ENCODE measurements around the gene CMTM3. TPM values are rescaled to one million over a fixed set of nuclear protein-coding genes. Genes with fewer than 3 reads are reported as not detected.

CMTM3 gene
- total and polyA plus RNA-seq, 8 donors: 0.87 to 12.2 (median 8.5) TPM; not detected in 2

DNA sequence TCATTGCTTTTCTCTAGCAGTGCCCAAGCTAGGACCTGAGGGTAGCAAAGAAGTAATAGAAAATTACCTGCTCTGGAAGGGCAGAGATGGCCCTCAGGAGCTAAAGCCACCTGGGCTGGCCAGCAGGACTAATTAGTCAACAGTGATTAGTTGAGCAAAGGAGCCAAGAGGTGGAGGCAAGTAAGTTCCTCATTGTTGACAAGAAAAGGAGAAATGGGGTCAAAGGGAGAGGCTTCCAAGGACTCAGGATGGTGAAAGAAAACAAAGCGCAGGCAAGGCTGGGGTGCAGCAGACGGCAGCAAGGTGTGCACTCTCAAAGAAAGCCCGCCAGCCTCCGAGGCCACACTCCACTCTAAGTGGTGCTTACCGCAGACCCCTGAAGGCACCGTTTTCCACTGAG is 47.5 kb downstream of the CMTM3 start:
- intact Hi-C loops (cut with DNase I; ENCODE audit: low total_unique reads): no loop called here

GRCh38 chr16:66652661-66653360 is 48.3 kb downstream of the CMTM3 start:
- no peak for DNase-seq
- peaks cover 23 to 59% (median 49%) of the 10 kb centered on the region in 4 donors for H3K4me1 ChIP-seq
- WGBS, 5 donors: 64 to 74% (median 67%) methylated on average over 7 of the region's 7 CpGs
- no peaks in the 10 kb centered on the region for H3K36me3 ChIP-seq
- H3K4me3 ChIP-seq: no peak overlapping the region
- peak overlapping the region in 4 of 5 donors; percentile 42 to 50 (median 48) for H3K27ac ChIP-seq
- H3K9me3 ChIP-seq: no peaks in the 10 kb centered on the region
- TF ChIP-seq EP300 (IDR thresholded peaks at IDR 0.05) (no peak), POLR2AphosphoS5 (IDR thresholded peaks at IDR 0.05) (no peak), CTCF (IDR thresholded peaks at IDR 0.05) (no peak), POLR2A (IDR thresholded peaks at IDR 0.05) (no peak)
- intact Hi-C loops (cut with DNase I; ENCODE audit: low total_unique reads): no loop called here
- no peaks in the 10 kb centered on the region for H3K27me3 ChIP-seq

More for the DNA sequence above, 47.5 kb downstream of the CMTM3 start:
- H3K9me3 ChIP-seq: no peaks in the 10 kb centered on the region
- H3K27me3 ChIP-seq: no peaks in the 10 kb centered on the region
- H3K4me1 ChIP-seq: peaks cover 23 to 57% (median 49%) of the 10 kb centered on the region in 4 donors
- peak overlapping the region; percentile 7 to 76 (median 42) for H3K27ac ChIP-seq
- WGBS, 5 donors: 40 to 77% (median 52%) methylated on average over 6 of the region's 6 CpGs
- peak; percentile 32 to 37 for DNase-seq
- H3K4me3 ChIP-seq: no peak overlapping the region
- no peak for TF ChIP-seq POLR2A (IDR thresholded peaks at IDR 0.05)
- TF ChIP-seq CTCF (IDR thresholded peaks at IDR 0.05): no peak
- no peak for TF ChIP-seq EP300 (IDR thresholded peaks at IDR 0.05)
- peak in 1 of 3 donors; percentile 76 for TF ChIP-seq POLR2AphosphoS5 (IDR thresholded peaks at IDR 0.05)
- H3K36me3 ChIP-seq: no peaks in the 10 kb centered on the region

DNA sequence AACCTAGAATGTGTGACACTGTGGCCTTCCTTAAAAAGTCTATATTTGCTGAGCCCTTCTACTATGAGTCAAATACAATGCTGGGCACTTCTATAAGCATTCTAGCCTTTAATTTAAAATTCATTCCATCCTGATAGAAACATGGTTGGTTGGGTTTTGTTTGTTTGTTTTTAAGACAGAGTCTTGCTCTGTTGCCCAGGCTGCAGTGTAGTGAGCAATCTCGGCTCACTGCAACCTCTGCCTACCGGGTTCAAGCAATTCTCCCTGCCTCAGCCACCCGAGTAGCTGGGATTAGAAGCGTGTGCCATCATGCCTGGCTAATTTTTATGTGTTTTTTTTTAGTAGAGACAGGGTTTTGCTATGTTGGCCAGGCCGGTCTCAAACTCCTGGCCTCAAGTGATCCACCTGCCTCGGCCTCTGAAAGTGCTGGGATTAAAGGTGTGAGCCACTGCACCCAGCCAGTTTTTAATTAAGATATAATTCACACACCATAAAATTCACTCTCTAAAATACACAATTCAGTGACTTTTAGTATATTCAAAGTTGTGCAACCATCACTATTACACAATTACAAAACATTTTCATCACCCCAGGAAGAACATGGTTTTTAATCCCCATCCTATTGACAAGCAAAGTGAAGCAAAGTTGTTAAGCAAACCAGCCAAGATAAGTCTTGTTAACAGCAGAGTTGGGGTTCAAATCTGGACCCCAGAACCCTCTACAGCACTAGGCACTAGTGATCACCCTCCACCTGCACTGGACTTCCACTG is 49.3 kb downstream of the CMTM3 start:
- Histone ChIP-seq H3K4me3 (no peak overlapping the region), H3K27ac (peak overlapping the region in 2 of 5 donors; percentile 12 to 50), H3K27me3 (no peaks in the 10 kb centered on the region), H3K36me3 (no peaks in the 10 kb centered on the region), H3K9me3 (no peaks in the 10 kb centered on the region), H3K4me1 (peaks cover 23 to 67% (median 49%) of the 10 kb centered on the region in 4 donors)
- TF ChIP-seq CTCF (IDR thresholded peaks at IDR 0.05) (no peak), POLR2AphosphoS5 (IDR thresholded peaks at IDR 0.05) (no peak), EP300 (IDR thresholded peaks at IDR 0.05) (no peak), POLR2A (IDR thresholded peaks at IDR 0.05) (no peak)
- DNase-seq: no peak
- 89 to 92% (median 91%) methylated on average over 6 of the region's 6 CpGs for whole genome bisulfite sequencing, 5 donors
- intact Hi-C loops (cut with DNase I; ENCODE audit: low total_unique reads): no loop called here

GRCh38 chr16:66656547-66656946 is 52.0 kb downstream of the CMTM3 start:
- intact Hi-C loops (cut with DNase I; ENCODE audit: low total_unique reads): no loop called here
- H3K27me3 ChIP-seq: no peaks in the 10 kb centered on the region
- H3K9me3 ChIP-seq: no peaks in the 10 kb centered on the region
- H3K27ac ChIP-seq: no peak overlapping the region
- DNase-seq: no peak
- H3K4me1 ChIP-seq: peaks cover 21 to 57% (median 32%) of the 10 kb centered on the region in 4 donors
- WGBS, 5 donors: 88 to 96% (median 93%) methylated on average over 3 of the region's 3 CpGs
- no peak for TF ChIP-seq POLR2AphosphoS5 (IDR thresholded peaks at IDR 0.05)
- TF ChIP-seq EP300 (IDR thresholded peaks at IDR 0.05): no peak
- TF ChIP-seq CTCF (IDR thresholded peaks at IDR 0.05): no peak
- TF ChIP-seq POLR2A (IDR thresholded peaks at IDR 0.05): no peak
- no peaks in the 10 kb centered on the region for H3K36me3 ChIP-seq
- no peak overlapping the region for H3K4me3 ChIP-seq
